Naive thymus-derived CD4-positive, alpha-beta T cell (primary cell): ENCODE results near the gene EYA2. TPM values are rescaled to one million over a fixed set of nuclear protein-coding genes. Genes with fewer than 3 reads are reported as not detected.

Experiments used
- ATAC-seq: fragments of 150-1000 bp; cut with Tn5 transposase; 2 replicates; pipeline ENCODE4 v1.10.0; 2021; ENCODE audit warnings: mild to moderate bottlenecking, moderate library complexity
- CTCF ChIA-PET: fragments of 350-600 bp; sonication (Branson Sonifier 250); formaldehyde crosslinking; loops from one replicate; lab custom pipeline; 2021; ENCODE audit warnings: antibody characterized with exemption; lab: Charles Lee
- POLR2A ChIA-PET: fragments of 350-600 bp; sonication (Branson Sonifier 250); formaldehyde crosslinking; loops from one replicate; lab custom pipeline; 2021; ENCODE audit warnings: antibody characterized with exemption, inconsistent platforms; lab: Charles Lee
- DNase-seq, 9 donors: peaks; one replicate each; pipeline versions ENCODE4 v3.0.0 to v3.0.0-alpha.2; 2020 to 2022; ENCODE audit warnings: mixed read lengths in 1 of 9
- H3K27ac ChIP-seq: one replicate; pipeline ENCODE4 v1.7.0; 2013; ENCODE audit warnings: mild to moderate bottlenecking, low read depth, low read length, moderate library complexity
- H3K27me3 ChIP-seq, 2 donors: one replicate each; pipeline ENCODE4 v1.7.0; 2013; ENCODE audit warnings: low read length in 2 of 2, mild to moderate bottlenecking in 2 of 2, moderate library complexity in 2 of 2; ENCODE audit not compliant: control insufficient read depth in 2 of 2, insufficient read depth in 2 of 2
- H3K36me3 ChIP-seq, 3 experiments: 1 replicate in 2 of 3; 2 replicates in 1 of 3; pipeline ENCODE4 v1.7.0; 2013; ENCODE audit warnings: low read length in 3 of 3, mild to moderate bottlenecking in 3 of 3, moderate library complexity in 1 of 3; ENCODE audit not compliant: insufficient read depth in 3 of 3, control insufficient read depth in 2 of 3
- H3K4me1 ChIP-seq, 2 donors: one replicate each; pipeline ENCODE4 v1.7.0; 2013; ENCODE audit warnings: low read length in 2 of 2, mild to moderate bottlenecking in 2 of 2, moderate library complexity in 1 of 2; ENCODE audit not compliant: control insufficient read depth in 2 of 2, insufficient read depth in 2 of 2
- H3K4me3 ChIP-seq: 2 replicates; pipeline ENCODE4 v1.7.0; 2013; ENCODE audit warnings: mild to moderate bottlenecking, low read length
- H3K9me3 ChIP-seq, 3 experiments: 1 replicate in 2 of 3; 2 replicates in 1 of 3; pipeline ENCODE4 v1.7.0; 2013; ENCODE audit warnings: low read length in 3 of 3; ENCODE audit not compliant: control insufficient read depth in 2 of 3
- H3K27ac Mint-ChIP-seq, 9 donors: one replicate each; pipeline ENCODE4 v1.8.0; 2020 to 2022; ENCODE audit warnings: mixed read lengths in 9 of 9, mild to moderate bottlenecking in 8 of 9, moderate library complexity in 5 of 9, inconsistent platforms in 2 of 9
- H3K27me3 Mint-ChIP-seq, 5 donors: one replicate each; pipeline ENCODE4 v1.8.0; 2021 to 2022; ENCODE audit warnings: mixed read lengths in 5 of 5, mild to moderate bottlenecking in 1 of 5
- H3K36me3 Mint-ChIP-seq, 5 donors: one replicate each; pipeline ENCODE4 v1.8.0; 2020 to 2022; ENCODE audit warnings: mixed read lengths in 5 of 5, mild to moderate bottlenecking in 3 of 5, inconsistent platforms in 1 of 5
- H3K4me1 Mint-ChIP-seq, 7 donors: one replicate each; pipeline ENCODE4 v1.8.0; 2020 to 2022; ENCODE audit warnings: mixed read lengths in 7 of 7, mild to moderate bottlenecking in 3 of 7, inconsistent platforms in 1 of 7
- H3K4me3 Mint-ChIP-seq, 10 donors: one replicate each; pipeline ENCODE4 v1.8.0; 2020 to 2022; ENCODE audit warnings: mild to moderate bottlenecking in 10 of 10, mixed read lengths in 10 of 10, moderate library complexity in 6 of 10, inconsistent platforms in 2 of 10
- H3K9me3 Mint-ChIP-seq, 11 donors: one replicate each; pipeline ENCODE4 v1.8.0; 2020 to 2022; ENCODE audit warnings: mixed read lengths in 11 of 11, mild to moderate bottlenecking in 4 of 11, inconsistent platforms in 1 of 11, moderate library complexity in 1 of 11
- intact Hi-C, 2 donors: fragments of 100-400 bp; cut with micrococcal nuclease; formaldehyde crosslinking; loops; one replicate each; pipeline ENCODE4 v1.15.1; 2023
- polyA plus RNA-seq, 2 donors: library from polyadenylated mRNA; unstranded; fragments of 300-500 nt; fragmentation: Illumina TruSeq; gene quantifications; one replicate each; pipeline ENCODE4 v1.2.3, GENCODE V29; 2021
- total RNA-seq, 6 experiments: library from RNA in 5 of 6; stranded (reverse) in 5 of 6; gene quantifications; 1 replicate in 5 of 6; 2 replicates in 1 of 6; pipeline ENCODE4 v1.2.3 and lab custom pipeline; 2021 to 2026

The EYA2 gene
- total and polyA plus RNA-seq, 7 experiments from 2014 or later, result 0.16 TPM; not detected in 6

DNA sequence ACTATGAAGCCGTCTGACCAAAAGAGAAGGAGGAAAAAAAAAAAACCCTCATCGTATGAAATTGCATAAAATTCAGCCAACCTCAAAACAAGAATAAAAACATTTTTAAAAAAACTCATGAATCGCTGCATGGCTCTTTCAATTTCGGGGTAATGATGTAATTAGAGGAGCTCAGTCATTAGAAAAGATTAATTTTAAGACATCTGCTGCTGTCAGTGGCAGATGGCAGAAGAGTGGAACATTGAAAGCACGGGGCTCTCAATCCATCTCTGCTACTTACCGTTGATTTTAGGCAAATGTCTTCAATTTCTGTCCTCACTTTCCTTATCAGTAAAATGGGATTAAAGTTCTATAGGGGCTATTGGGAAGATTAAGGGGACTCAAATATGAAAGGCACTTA lies 79.1 kb downstream of the EYA2 start:
- H3K9me3 Mint-ChIP-seq, result peaks cover 0 to 2% (median 0%) of the 10 kb centered on the region in 11 donors
- POLR2A ChIA-PET, result no interaction called here
- H3K36me3 ChIP-seq, result no peaks in the 10 kb centered on the region
- ATAC-seq (no peak), DNase-seq (no peak)
- peaks cover 0 to 31% (median 1%) of the 10 kb centered on the region in 7 donors for H3K4me1 Mint-ChIP-seq
- no peaks in the 10 kb centered on the region for H3K4me1 ChIP-seq
- H3K4me3 Mint-ChIP-seq, result no peak overlapping the region
- peaks cover 26 to 72% (median 41%) of the 10 kb centered on the region in 5 donors for H3K27me3 Mint-ChIP-seq
- CTCF ChIA-PET, result no interaction called here
- no peaks in the 10 kb centered on the region for H3K9me3 ChIP-seq
- H3K4me3 ChIP-seq, result no peak overlapping the region
- no peaks in the 10 kb centered on the region for H3K27me3 ChIP-seq
- peaks cover 0 to 1% (median 0%) of the 10 kb centered on the region in 5 donors for H3K36me3 Mint-ChIP-seq
- intact Hi-C loops, result no loop called here
- H3K27ac ChIP-seq, result no peak overlapping the region
- no peak overlapping the region for H3K27ac Mint-ChIP-seq

DNA sequence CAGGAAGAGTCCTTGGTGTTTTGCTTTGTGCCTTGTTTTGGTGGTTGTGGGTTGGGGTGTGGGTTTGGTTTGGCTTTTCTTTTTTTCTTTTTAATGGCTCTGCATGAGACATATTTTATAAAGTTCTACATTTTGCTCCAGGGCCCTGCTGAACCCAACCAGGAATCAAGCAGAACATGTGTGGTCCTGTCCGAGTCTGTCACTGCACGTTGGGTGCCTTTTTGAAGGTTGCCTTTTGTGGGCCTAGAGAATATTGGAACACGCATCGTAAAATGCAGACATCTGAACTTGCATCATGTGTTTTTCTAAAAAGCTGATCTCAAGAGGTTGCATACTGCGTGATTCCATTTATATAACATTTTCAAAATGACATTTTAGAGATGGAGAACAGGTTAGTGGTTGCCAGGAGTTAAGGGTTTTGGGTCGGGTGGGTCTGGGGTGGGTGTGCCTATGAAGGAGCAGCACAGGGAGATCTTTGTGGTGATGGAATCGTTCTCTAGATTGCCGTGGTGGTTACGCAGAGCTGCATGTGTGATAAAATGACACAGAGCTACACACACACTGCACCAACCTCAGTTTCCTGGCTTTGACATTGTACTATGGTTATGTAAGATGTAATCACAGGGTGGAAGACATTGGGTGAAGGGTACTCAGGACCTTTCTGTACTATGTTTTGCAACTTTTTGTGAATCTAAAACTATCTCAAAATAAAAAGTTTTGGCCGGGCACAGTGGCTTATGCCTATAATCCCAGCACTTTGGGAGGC lies 80.2 kb downstream of the EYA2 start:
- ChIA-PET CTCF (no interaction called here), POLR2A (no interaction called here)
- Histone ChIP-seq H3K27me3 (no peaks in the 10 kb centered on the region), H3K4me1 (no peaks in the 10 kb centered on the region), H3K27ac (no peak overlapping the region), H3K36me3 (no peaks in the 10 kb centered on the region), H3K4me3 (no peak overlapping the region), H3K9me3 (no peaks in the 10 kb centered on the region)
- Mint-ChIP-seq H3K27ac (peak overlapping the region in 1 of 9 donors; percentile 69), H3K9me3 (peaks cover 0 to 2% (median 0%) of the 10 kb centered on the region in 11 donors), H3K27me3 (peaks cover 33 to 71% (median 42%) of the 10 kb centered on the region in 5 donors), H3K4me1 (peaks cover 0 to 40% (median 4%) of the 10 kb centered on the region in 7 donors), H3K36me3 (peaks cover 0 to 4% (median 0%) of the 10 kb centered on the region in 5 donors), H3K4me3 (peak overlapping the region in 1 of 10 donors; percentile 64)
- intact Hi-C loops, result no loop called here
- no peak for ATAC-seq
- no peak for DNase-seq

DNA sequence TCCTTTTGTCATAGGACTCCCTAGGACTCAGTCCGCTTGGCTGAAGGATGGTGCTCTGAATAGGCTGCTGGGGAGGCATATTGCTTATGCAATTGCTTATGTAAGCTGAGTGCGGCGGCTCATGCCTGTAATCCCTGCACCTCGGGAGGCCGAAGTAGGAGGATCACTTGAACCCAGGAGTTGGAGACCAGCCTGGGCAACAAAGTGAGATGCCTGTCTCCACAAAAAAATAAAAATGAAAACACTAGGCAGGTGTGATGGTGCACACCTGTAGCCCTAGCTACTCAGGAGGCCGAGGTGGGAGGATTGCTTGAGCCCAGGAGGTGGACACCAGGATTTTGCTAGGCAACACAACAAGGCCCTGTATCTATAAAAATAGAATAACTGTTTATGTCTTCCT lies 81.3 kb downstream of the EYA2 start:
- no peak for ATAC-seq
- Mint-ChIP-seq H3K4me3 (no peak overlapping the region), H3K9me3 (peaks cover 0 to 4% (median 0%) of the 10 kb centered on the region in 11 donors), H3K36me3 (peaks cover 0 to 4% (median 0%) of the 10 kb centered on the region in 5 donors), H3K27ac (no peak overlapping the region), H3K27me3 (peaks cover 34 to 69% (median 43%) of the 10 kb centered on the region in 5 donors), H3K4me1 (peaks cover 0 to 40% (median 4%) of the 10 kb centered on the region in 7 donors)
- CTCF ChIA-PET, result no interaction called here
- POLR2A ChIA-PET, result no interaction called here
- intact Hi-C loops, result no loop called here
- Histone ChIP-seq H3K4me3 (no peak overlapping the region), H3K9me3 (no peaks in the 10 kb centered on the region), H3K36me3 (no peaks in the 10 kb centered on the region), H3K4me1 (no peaks in the 10 kb centered on the region), H3K27me3 (no peaks in the 10 kb centered on the region), H3K27ac (no peak overlapping the region)
- no peak for DNase-seq

DNA sequence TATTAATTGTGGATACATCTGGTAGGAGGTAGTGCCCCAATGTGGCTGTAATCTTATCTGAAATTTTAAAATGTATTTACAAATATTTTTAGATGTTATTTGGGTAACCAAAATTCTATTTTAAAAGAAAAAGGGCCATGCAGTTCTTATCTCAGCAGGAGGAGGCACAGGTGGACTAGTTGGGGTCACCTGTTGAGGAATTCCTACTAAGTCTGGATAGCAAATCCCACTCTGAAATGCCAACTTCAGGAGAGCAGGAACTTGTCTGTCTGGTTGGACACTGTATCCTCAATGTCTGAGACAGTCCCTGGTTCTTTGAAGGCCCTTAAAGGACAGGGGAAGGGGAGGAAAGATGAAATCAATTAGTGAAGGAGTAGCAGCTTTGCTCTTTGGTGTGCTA lies 82.6 kb downstream of the EYA2 start:
- intact Hi-C loops, result no loop called here
- no peaks in the 10 kb centered on the region for H3K27me3 ChIP-seq
- ChIA-PET POLR2A (no interaction called here), CTCF (no interaction called here)
- ATAC-seq (no peak), DNase-seq (no peak)
- H3K27ac Mint-ChIP-seq, result no peak overlapping the region
- H3K4me1 Mint-ChIP-seq, result peaks cover 0 to 34% (median 0%) of the 10 kb centered on the region in 7 donors
- no peaks in the 10 kb centered on the region for H3K36me3 ChIP-seq
- peaks cover 27 to 66% (median 48%) of the 10 kb centered on the region in 5 donors for H3K27me3 Mint-ChIP-seq
- no peak overlapping the region for H3K4me3 ChIP-seq
- H3K9me3 ChIP-seq, result no peaks in the 10 kb centered on the region
- H3K4me1 ChIP-seq, result no peaks in the 10 kb centered on the region
- peaks cover 0 to 6% (median 0%) of the 10 kb centered on the region in 5 donors for H3K36me3 Mint-ChIP-seq
- H3K9me3 Mint-ChIP-seq, result peaks cover 0 to 11% (median 3%) of the 10 kb centered on the region in 11 donors
- H3K27ac ChIP-seq, result no peak overlapping the region
- no peak overlapping the region for H3K4me3 Mint-ChIP-seq

DNA sequence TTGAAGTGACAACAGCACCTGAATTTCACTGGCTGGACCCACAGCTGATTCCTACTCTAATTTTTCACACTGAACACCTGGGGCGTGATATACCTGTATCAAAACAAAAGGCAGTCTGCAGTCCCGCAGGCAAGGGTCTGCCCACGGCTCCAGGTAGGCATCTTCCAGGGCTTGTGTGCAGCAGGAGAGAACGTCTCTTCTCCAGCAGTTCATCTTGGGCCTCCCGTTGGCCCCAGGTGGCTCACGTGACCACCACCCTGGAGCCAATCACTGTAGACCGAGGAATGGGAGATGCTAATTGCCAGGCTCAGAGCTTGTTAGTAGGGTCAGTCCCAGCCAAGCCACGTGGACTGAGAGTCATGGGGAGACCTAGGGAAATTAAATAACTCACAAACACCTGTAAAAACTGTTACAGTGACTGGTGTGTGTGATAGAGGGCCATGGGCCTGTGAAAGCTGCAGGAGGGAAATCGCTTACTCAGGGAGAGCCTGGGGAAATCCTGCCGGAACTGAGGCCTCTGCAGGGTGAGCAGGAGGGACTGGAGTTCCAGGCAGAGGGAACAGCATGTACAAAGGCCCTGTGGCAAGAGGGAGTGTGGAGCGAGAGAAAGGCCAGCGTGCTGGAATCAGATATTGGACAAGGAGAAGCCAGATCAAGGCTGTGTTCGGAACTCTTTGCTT lies 83.4 kb downstream of the EYA2 start:
- no peaks in the 10 kb centered on the region for H3K36me3 ChIP-seq
- peaks cover 0 to under 1% (median 0%) of the 10 kb centered on the region in 3 experiments for H3K9me3 ChIP-seq
- H3K9me3 Mint-ChIP-seq, result peaks cover 2 to 19% (median 8%) of the 10 kb centered on the region in 11 donors
- no peak overlapping the region for H3K4me3 ChIP-seq
- ATAC-seq, result no peak
- ChIA-PET CTCF (no interaction called here), POLR2A (no interaction called here)
- no peaks in the 10 kb centered on the region for H3K27me3 ChIP-seq
- H3K4me1 ChIP-seq, result no peaks in the 10 kb centered on the region
- H3K27ac ChIP-seq, result no peak overlapping the region
- intact Hi-C loops, result no loop called here
- no peak for DNase-seq
- H3K27me3 Mint-ChIP-seq, result peaks cover 18 to 66% (median 46%) of the 10 kb centered on the region in 5 donors
- H3K36me3 Mint-ChIP-seq, result peaks cover 0 to 9% (median under 1%) of the 10 kb centered on the region in 5 donors
- no peak overlapping the region for H3K4me3 Mint-ChIP-seq
- peaks cover 0 to 34% (median 0%) of the 10 kb centered on the region in 7 donors for H3K4me1 Mint-ChIP-seq
- H3K27ac Mint-ChIP-seq, result no peak overlapping the region

DNA sequence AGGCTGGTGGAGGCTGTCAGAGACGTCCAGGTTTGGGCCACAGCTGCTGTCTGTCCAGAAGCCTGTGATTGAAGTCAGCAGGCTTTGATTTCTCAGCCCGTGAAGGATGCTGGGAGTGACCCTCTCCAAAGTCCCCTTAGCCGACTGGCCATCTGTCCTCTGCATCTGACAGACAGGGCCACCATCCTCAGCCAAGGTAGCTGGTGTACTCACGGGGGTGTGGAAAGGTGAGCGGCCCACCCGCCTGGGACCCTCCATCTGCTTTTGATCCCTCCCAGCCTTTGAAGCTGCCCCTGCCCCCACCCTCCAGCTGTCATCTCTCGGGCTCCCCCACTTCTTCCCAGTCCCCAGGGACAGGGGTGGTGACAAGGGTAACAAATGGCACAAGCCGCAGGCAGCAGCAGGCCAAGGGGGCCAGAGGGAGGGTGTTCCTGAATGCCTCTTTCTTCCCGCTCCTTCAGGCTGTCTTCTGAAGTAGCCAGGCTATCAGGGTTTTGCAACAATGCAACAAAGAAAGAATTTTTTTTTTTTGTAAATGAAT lies 84.4 kb downstream of the EYA2 start:
- Mint-ChIP-seq H3K27me3 (peaks cover 17 to 66% (median 44%) of the 10 kb centered on the region in 5 donors), H3K9me3 (peaks cover 6 to 29% (median 16%) of the 10 kb centered on the region in 11 donors), H3K27ac (no peak overlapping the region), H3K36me3 (peaks cover 0 to 11% (median 3%) of the 10 kb centered on the region in 5 donors), H3K4me1 (peaks cover 0 to 26% (median 0%) of the 10 kb centered on the region in 7 donors), H3K4me3 (no peak overlapping the region)
- Histone ChIP-seq H3K4me1 (no peaks in the 10 kb centered on the region), H3K36me3 (no peaks in the 10 kb centered on the region), H3K27me3 (no peaks in the 10 kb centered on the region), H3K4me3 (no peak overlapping the region), H3K27ac (no peak overlapping the region), H3K9me3 (peaks cover 0 to 9% (median 0%) of the 10 kb centered on the region in 3 experiments)
- ChIA-PET CTCF (no interaction called here), POLR2A (no interaction called here)
- intact Hi-C loops, result no loop called here
- ATAC-seq (no peak), DNase-seq (no peak)
